GM23338 (cell line): ENCODE measurements around the gene KIF9. TPM values are rescaled to one million over a fixed set of nuclear protein-coding genes. Genes with fewer than 3 reads are reported as not detected.

Experiments used
- CREB1 ChIP-seq: fragments of 250-450 bp; sonication (Bioruptor Pico); IDR thresholded peaks from 2 replicates; pipeline ENCODE4 v1.5.0; 2020; ENCODE audit warnings: low read depth, mild to moderate bottlenecking, moderate library complexity
- CTCF ChIP-seq, 2 experiments: fragments of 200-600 bp in 1 of 2; sonication (generic) in 1 of 2; conservative IDR thresholded peaks; 2 replicates each; pipeline versions ENCODE4 v1.5.1 to v1.6.1; 2016 to 2017; ENCODE audit warnings: antibody characterized with exemption in 2 of 2, low read depth in 2 of 2, mild to moderate bottlenecking in 2 of 2, moderate library complexity in 1 of 2
- EZH2 ChIP-seq: fragments of 200-600 bp; sonication (generic); IDR thresholded peaks from one replicate; pipeline ENCODE4 v1.8.0; 2017; ENCODE audit warnings: antibody characterized with exemption, mild to moderate bottlenecking, low read depth; ENCODE audit not compliant: unreplicated experiment
- NANOG ChIP-seq: IDR thresholded peaks from 2 replicates; pipeline ENCODE4 v1.6.1; 2016; ENCODE audit warnings: antibody characterized with exemption, borderline replicate concordance
- POLR2AphosphoS5 ChIP-seq: IDR thresholded peaks from 2 replicates; pipeline ENCODE4 v1.6.1; 2016; ENCODE audit warnings: antibody characterized with exemption, low read depth
- REST ChIP-seq: IDR thresholded peaks from one replicate; pipeline ENCODE4 v1.6.1; 2018; ENCODE audit warnings: antibody characterized with exemption; ENCODE audit not compliant: unreplicated experiment
- STAT1 ChIP-seq: IDR thresholded peaks from one replicate; pipeline ENCODE4 v1.6.1; 2016; ENCODE audit warnings: antibody characterized with exemption; ENCODE audit not compliant: unreplicated experiment
- ZNF114 ChIP-seq: fragments of 250-450 bp; sonication (Bioruptor Pico); IDR thresholded peaks from 2 replicates; pipeline ENCODE4 v1.5.0; 2020; ENCODE audit warnings: mild to moderate bottlenecking, moderate library complexity
- polyA plus RNA-seq: library from polyadenylated mRNA; unstranded; fragments of >200 nt; fragmentation: Nextera tagmentation; extraction: Ambion mirVana; gene quantifications from 2 replicates; pipeline ENCODE4 v1.2.1, GENCODE V29; 2016
- total RNA-seq: library from RNA; depleted of rRNA; stranded (reverse); fragments of >200 nt; shearing (Covaris generic); gene quantifications from 2 replicates; pipeline ENCODE4 v1.2.3, GENCODE V29; 2014
- TF ChIP-seq, protein P1 (sequence below): fragments of 250-450 bp; sonication (Bioruptor Pico); IDR thresholded peaks from 2 replicates; pipeline ENCODE4 v1.5.0; 2020; ENCODE audit warnings: mild to moderate bottlenecking, moderate library complexity

Gene KIF9
- total and polyA plus RNA-seq, 2 experiments from 2014 or later, result 12.6 to 14.0 TPM

GRCh38 chr3:47288966-47289910 lies 6.6 kb upstream of the KIF9 start (continued):
- TF ChIP-seq, protein P1, sequence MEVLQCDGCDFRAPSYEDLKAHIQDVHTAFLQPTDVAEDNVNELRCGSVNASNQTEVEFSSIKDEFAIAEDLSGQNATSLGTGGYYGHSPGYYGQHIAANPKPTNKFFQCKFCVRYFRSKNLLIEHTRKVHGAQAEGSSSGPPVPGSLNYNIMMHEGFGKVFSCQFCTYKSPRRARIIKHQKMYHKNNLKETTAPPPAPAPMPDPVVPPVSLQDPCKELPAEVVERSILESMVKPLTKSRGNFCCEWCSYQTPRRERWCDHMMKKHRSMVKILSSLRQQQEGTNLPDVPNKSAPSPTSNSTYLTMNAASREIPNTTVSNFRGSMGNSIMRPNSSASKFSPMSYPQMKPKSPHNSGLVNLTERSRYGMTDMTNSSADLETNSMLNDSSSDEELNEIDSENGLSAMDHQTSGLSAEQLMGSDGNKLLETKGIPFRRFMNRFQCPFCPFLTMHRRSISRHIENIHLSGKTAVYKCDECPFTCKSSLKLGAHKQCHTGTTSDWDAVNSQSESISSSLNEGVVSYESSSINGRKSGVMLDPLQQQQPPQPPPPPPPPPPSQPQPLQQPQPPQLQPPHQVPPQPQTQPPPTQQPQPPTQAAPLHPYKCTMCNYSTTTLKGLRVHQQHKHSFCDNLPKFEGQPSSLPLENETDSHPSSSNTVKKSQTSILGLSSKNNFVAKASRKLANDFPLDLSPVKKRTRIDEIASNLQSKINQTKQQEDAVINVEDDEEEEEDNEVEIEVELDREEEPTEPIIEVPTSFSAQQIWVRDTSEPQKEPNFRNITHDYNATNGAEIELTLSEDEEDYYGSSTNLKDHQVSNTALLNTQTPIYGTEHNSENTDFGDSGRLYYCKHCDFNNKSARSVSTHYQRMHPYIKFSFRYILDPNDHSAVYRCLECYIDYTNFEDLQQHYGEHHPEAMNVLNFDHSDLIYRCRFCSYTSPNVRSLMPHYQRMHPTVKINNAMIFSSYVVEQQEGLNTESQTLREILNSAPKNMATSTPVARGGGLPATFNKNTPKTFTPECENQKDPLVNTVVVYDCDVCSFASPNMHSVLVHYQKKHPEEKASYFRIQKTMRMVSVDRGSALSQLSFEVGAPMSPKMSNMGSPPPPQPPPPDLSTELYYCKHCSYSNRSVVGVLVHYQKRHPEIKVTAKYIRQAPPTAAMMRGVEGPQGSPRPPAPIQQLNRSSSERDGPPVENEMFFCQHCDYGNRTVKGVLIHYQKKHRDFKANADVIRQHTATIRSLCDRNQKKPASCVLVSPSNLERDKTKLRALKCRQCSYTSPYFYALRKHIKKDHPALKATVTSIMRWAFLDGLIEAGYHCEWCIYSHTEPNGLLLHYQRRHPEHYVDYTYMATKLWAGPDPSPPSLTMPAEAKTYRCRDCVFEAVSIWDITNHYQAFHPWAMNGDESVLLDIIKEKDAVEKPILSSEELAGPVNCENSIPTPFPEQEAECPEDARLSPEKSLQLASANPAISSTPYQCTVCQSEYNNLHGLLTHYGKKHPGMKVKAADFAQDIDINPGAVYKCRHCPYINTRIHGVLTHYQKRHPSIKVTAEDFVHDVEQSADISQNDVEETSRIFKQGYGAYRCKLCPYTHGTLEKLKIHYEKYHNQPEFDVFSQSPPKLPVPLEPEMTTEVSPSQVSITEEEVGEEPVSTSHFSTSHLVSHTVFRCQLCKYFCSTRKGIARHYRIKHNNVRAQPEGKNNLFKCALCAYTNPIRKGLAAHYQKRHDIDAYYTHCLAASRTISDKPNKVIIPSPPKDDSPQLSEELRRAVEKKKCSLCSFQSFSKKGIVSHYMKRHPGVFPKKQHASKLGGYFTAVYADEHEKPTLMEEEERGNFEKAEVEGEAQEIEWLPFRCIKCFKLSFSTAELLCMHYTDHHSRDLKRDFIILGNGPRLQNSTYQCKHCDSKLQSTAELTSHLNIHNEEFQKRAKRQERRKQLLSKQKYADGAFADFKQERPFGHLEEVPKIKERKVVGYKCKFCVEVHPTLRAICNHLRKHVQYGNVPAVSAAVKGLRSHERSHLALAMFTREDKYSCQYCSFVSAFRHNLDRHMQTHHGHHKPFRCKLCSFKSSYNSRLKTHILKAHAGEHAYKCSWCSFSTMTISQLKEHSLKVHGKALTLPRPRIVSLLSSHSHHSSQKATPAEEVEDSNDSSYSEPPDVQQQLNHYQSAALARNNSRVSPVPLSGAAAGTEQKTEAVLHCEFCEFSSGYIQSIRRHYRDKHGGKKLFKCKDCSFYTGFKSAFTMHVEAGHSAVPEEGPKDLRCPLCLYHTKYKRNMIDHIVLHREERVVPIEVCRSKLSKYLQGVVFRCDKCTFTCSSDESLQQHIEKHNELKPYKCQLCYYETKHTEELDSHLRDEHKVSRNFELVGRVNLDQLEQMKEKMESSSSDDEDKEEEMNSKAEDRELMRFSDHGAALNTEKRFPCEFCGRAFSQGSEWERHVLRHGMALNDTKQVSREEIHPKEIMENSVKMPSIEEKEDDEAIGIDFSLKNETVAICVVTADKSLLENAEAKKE (CRISPR knock-in tag), result no peak
- no peak for TF ChIP-seq ZNF114 (CRISPR knock-in tag)
- no peak for TF ChIP-seq REST
- no peak for TF ChIP-seq CTCF (conservative IDR thresholded peaks at IDR 0.05; ENCODE audit: low read depth in 2 of 2)
- TF ChIP-seq CREB1 (CRISPR knock-in tag), result no peak
- no peak for TF ChIP-seq EZH2
- no peak for TF ChIP-seq POLR2AphosphoS5
- no peak for TF ChIP-seq STAT1
- TF ChIP-seq NANOG, result no peak
